Measurements from ENCODE around the gene PHAX.
"Not testable (repeated sequence)": the region's sequence is repeated elsewhere in the genome, so short reads cannot be mapped to it uniquely, and the experiment has no call there.

PHAX gene

GRCh38 chr5:126605525-126605924 lies 4.8 kb downstream of the PHAX start:
- DNase-seq = no peak

DNA sequence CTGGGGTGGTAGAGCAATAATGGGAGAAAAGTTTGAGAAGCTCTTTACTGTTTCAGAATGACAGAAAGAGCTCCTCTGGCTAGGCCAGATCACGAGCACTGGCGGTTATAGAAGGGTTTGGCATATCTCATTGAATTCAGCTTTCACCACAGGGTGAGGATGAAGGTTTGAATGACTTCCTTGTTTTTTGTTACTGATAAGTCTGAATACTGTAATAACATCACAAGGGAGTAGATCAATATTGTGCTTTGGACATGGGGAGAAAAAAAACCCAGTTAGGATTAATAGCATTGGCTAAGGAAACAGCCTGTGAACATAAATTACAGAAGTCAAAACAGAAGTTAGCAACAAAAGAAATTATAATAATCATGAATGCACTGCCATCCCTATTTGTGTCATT lies 9.4 kb downstream of the PHAX start:
- no peak for DNase-seq

DNA sequence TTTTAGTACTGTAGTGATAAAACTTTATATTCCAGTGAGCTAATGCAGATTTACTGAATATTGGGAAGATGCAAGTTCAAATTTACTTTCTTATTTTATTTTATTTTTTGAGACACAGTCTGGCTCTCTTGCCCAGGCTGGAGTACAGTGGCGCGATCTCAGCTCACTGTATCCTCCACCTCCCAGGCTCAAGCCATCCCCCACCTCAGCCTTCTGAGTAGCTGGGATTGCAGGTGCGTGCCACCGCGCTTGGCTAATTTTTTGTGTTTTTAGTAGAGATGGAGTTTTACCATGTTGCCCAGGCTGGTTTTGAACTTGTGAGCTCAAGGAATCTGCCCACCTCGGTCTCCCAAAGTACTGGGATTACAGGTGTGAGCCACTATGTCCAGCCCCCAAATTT lies 9.9 kb downstream of the PHAX start:
- DNase-seq = no peak

GRCh38 chr5:126613941-126614592 lies 13.3 kb downstream of the PHAX start:
- DNase-seq = no peak

DNA sequence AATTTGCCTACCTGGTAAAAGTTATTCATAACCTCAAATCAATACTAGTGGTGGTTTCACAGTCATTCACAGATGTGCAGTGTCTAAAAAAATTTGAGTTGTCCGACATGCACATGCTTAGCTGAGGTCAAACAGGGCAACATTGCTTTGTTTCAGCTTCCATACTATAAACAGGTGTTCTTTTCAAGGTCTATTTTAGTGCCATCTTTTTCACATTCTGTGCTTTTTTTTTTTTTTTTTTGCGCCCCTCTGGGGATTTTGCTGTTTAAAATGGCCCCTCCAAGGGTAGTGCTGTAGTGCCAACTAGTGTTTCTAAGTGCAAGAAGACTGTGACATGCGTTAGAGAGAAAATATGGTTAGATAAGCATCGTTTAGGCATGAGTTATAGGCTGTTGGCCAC lies 14.5 kb downstream of the PHAX start:
- no peak for DNase-seq

GRCh38 chr5:126617603-126618002 lies 16.9 kb downstream of the PHAX start:
- not testable (repeated sequence) for DNase-seq

DNA sequence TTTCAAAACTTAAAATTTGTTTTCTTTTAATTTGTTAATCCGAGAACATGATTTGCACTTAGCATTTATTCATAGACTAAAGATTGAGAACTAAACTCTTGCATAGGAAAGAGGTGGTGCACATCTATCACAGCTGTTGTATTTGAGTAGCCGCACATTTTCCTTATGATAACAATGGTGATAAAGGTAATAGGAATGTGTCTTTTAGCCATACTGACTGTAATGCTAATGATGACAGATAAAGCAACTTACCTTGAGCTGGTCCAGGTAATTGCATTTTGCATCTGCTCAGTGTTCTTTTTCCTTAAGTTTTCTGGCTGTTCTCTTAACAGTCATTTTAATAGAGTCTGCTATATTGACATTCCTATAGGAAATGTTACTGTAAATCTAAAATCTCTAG lies 19.0 kb downstream of the PHAX start:
- no peak for DNase-seq

GRCh38 chr5:126624534-126624933 lies 23.8 kb downstream of the PHAX start:
- DNase-seq = no peak

DNA sequence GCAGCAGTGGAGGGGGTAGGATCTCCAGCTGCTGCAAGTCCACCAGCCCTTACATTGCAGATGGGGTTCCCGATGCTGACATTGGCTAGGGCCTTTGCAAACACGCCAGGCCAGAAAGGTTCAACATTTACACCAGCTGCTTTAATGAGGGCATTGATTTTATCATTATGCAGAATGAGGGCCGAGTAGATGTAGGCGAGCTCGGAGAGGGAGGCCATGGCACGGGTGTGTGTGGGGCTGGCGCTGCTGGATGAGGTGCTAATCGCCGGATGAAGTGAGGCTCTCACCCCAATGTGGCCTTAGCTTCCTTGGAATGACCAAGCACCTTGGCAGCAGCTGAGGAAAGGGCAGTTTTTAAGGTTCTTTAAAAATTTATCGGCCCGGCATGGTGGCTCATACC lies 27.4 kb downstream of the PHAX start:
- no peak for DNase-seq

DNA sequence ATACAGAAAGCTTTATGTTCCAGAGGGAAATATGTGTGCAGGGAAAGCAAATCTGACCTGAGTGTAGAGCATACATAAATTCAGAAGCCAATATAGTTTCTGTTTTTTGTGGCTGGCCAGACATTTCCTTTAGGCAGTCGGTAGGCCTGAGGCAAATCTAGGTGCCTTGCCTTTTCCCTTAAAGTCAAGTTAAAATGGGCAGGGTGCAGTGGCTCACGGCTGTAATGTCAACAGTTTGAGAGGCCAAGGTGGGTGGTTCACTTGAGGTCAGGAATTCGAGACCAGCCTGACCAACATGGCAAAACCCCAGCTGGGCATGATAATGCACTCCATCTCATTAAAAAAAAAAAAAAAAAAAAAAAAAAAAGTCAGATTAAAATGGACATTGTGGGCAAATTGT lies 31.2 kb downstream of the PHAX start:
- no peak for DNase-seq

DNA sequence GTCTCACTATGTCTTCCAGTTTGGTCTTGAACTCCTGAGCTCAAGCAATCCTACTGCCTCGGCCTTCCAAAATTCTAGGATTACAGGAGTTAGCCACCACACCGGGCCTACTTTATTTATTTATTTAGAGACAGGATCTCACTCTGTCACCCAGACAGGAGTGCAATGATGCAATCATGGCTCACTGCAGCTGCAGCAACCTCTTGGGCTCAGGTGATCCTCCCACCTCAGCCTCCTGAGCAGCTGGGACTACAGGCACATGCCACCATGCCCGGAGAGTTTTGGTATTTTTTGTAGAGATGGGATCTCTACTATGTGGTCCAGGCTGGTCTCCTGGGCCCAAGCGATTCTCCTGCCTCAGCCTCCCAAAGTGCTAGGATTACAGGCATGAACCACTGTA lies 32.8 kb downstream of the PHAX start:
- DNase-seq = no peak

- no peak for DNase-seq
Measured at GRCh38 chr5:126635585-126635984, 34.8 kb downstream of the PHAX start.

DNA sequence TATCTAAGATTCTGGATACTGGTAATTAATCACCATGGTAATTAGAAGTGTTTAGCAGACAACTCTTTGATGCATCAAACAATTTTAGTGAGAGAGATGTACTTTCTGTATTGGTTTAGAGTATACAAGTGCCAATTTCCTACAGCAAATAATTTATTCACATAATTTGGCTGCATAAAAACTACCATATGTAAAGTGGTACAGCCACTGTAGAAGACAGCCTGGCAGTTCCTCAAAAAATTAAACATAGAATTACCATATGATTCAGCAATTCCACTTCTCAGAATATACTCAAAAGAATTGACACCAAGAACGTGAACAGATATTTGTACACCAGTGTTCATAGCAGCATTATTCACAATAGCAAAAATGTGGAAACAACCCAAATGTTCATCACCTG lies 36.2 kb downstream of the PHAX start:
- no peak for DNase-seq

DNA sequence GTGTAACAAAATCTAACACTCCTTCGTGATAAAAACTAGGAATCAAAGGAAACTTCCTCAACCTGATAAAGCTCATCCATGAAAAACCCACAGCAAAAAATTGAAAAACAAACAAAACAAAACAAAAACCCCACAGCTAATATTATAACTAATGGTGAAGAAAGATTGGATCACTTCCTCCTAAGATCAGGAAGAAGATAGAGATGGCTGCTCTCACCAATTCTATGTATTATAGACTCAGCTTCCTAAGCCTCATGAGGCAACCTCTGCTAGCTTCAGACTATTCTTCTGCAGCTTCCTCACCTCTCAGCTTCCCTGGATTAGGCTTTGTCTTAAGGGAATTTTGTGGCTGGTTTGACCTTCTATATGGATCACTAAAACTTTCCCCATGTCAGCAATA lies 40.1 kb downstream of the PHAX start:
- DNase-seq = no peak

GRCh38 chr5:126641387-126641786 lies 40.6 kb downstream of the PHAX start:
- DNase-seq = no peak

- no peak for DNase-seq
Measured at GRCh38 chr5:126645132-126645531, 44.4 kb downstream of the PHAX start.

GRCh38 chr5:126647071-126647470 lies 46.3 kb downstream of the PHAX start:
- no peak for DNase-seq

DNA sequence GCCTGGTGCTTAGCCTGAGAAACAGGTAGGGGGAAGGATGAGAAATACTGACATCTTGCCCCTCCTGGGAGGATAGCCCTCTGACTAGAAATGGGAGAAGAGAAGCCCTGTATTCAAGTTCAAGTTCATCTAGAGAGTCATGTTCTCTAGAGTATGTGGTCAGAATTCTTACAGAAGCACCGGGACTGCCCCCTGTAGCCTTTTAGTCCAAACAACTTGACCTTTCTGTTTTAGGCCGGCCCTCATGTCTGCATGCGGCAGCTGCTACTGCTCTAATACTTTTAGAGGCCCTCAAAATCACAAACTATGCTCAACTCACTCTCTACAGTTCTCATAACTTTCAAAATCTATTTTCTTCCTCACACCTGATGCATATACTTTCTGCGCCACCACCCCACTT lies 47.7 kb downstream of the PHAX start:
- no peak for DNase-seq

DNA sequence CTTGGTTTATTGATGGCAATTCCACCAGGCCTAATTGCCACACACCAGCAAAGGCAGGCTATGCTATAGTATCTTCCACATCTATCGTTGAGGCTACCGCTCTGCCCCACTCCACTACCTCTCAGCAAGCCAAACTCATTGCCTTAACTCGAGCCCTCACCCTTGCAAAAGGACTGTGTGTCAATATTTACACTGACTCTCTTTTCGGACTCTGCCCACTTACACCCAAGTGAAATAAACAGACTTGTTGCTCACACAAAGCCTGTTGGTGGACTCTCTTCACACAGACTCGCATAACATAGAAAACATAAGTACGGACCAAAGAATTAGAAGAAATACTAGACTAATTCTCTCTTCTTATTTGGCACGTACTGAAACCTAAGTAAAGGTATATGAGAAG lies 48.3 kb downstream of the PHAX start:
- DNase-seq = not testable (repeated sequence)

DNA sequence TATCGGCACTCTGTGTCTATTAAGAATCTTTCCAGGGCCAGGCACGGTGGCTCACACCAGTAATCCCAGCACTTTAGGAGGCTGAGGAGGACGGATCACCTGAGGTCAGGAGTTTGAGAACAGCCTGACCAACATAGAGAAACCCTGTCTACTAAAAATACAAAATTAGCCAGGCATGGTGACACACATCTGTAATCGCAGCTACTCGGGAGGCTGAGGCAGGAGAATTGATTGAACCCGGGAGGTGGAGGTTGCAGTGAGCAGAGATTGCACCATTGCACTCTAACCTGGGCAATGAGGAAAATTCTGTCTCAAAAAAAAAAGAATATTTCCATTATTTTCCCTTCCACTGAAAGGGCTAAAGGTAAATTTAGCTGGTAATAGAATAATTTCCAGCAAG lies 49.0 kb downstream of the PHAX start:
- DNase-seq = not testable (repeated sequence)

DNA sequence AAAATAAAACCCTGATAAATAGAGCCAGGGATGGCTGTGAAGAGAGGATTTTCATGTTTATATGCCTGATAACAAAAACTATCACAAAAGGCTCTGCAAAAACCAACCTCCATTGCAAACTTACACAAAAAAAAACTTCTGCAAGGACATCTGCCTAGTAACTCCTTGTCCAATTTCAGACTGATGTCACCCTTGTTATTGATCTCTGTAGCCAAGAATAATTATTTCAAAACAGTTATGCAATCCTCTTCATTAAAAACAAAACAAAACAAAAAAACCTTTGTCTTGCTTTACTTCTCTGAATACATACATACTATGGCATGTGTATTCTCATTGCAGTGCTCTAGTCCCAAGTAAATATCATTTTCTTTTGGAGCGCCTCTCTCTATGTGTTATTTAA lies 49.7 kb downstream of the PHAX start:
- no peak for DNase-seq

DNA sequence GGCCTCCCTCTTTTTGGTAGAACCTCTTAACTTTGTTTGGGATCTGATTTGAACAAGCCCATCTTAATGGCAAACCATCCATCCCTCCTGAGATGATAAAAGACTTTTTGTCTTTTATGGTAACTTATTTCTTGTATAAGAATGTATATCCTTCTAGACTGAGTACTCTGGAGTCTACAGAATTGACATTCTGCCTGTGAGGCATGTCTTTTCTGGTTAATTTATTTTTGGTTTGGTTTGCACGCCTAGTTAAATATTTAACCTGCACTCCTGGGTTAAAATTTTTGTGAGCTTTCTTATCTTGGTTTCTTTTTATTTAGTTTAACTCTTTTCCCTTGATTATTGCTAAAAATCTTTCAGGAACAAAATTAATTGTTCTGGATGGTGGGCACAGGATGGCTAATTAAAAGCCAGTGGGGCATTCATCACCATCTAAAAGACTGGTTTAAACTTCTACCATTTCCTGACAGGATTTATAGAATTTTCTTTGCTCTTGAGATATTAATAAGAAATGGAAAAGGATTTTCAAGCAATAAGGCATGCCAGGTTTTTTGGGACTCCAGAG lies 50.3 kb downstream of the PHAX start:
- DNase-seq = no peak

DNA sequence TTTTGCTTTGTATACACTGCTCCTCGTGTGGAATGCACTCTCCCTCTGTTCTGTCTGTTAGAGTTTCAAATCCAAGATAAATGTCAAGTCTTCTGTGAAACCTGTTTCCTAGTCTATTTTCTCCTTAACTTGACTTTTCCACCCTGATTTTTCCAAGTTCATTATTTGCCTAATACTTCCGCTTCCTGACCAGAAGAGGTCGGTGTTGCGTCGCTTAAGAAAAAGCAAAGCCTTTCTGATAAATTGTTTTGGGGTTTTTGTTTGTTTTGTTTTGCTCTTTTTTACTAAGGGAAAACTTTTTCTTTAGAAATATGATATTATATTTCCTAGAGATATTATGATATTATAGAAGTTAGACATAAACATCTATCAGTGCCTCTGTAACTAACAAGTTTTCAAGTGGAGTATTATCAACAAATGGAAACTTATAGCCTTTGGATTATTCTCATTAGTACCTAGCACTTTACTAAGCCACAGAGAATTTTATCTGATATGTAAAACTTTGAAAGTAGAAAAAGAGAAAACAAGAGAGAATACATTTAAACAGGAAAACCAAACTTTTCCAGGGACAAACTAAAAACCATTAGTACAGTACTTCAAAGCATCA lies 55.8 kb downstream of the PHAX start:
- peak; percentile 3 for DNase-seq

GRCh38 chr5:126658561-126658960 lies 57.8 kb downstream of the PHAX start:
- DNase-seq = no peak

Data from NCI-H2171 (cell line).